Ovary (tissue), 3 donors: ENCODE results near the gene FUT1.

ENCODE experiments used
- POLR2A ChIP-seq: fragments of 450-650 bp; IDR thresholded peaks from one replicate; pipeline ENCODE4 v1.6.1; 2017; ENCODE audit warnings: antibody characterized with exemption, mild to moderate bottlenecking, moderate library complexity
- TF ChIP-seq, protein P1 (sequence below), 3 donors: fragments of 450-650 bp in 2 of 3; fragments of 200-600 bp in 1 of 3; IDR thresholded peaks; one replicate each; pipeline versions ENCODE4 v1.5.1 to v1.8.0; 2016 to 2022; ENCODE audit warnings: antibody characterized with exemption in 3 of 3, mild to moderate bottlenecking in 1 of 3
- donor health status: DM: no; HTN: no; CAD: no.

DNA sequence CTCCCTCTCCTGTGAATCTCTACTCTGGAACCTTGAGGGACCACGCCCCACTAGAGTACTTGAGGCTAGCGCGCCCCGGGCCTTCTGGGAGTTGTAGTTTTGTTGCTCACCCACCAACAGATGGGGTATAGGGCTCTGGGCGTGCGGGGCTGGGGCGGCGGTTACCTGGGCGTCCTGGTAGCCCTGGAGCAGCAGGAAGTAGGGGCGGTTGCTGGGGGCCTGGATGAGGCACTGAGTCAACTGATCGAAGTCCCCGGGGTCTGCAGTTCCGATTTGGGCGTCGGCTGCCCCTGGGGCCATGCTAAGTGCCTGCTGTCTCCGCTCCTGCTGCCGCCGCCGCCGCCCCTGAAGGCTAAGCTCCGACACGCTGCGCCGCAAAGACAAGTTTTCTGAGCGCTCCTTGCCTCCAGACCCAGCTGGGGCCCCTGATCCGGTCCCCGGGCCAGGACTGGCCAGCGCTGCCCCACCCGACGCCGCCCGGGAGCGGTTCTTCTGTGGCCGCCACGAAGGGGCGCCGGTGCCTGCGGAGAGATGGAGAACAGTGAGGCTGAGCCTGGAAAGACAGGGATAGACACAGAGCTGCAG is 17.3 kb downstream of the FUT1 start:
- no peak for TF ChIP-seq POLR2A
- TF ChIP-seq, protein P1, sequence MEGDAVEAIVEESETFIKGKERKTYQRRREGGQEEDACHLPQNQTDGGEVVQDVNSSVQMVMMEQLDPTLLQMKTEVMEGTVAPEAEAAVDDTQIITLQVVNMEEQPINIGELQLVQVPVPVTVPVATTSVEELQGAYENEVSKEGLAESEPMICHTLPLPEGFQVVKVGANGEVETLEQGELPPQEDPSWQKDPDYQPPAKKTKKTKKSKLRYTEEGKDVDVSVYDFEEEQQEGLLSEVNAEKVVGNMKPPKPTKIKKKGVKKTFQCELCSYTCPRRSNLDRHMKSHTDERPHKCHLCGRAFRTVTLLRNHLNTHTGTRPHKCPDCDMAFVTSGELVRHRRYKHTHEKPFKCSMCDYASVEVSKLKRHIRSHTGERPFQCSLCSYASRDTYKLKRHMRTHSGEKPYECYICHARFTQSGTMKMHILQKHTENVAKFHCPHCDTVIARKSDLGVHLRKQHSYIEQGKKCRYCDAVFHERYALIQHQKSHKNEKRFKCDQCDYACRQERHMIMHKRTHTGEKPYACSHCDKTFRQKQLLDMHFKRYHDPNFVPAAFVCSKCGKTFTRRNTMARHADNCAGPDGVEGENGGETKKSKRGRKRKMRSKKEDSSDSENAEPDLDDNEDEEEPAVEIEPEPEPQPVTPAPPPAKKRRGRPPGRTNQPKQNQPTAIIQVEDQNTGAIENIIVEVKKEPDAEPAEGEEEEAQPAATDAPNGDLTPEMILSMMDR (IDR thresholded peaks at IDR 0.05) = no peak
